Measurements from ENCODE around the gene ZNF581. TPM values are rescaled to one million over a fixed set of nuclear protein-coding genes. Genes with fewer than 3 reads are reported as not detected.

ZNF581 gene
- total RNA-seq, 1 donor from 2014 or later: 29.6 TPM

DNA sequence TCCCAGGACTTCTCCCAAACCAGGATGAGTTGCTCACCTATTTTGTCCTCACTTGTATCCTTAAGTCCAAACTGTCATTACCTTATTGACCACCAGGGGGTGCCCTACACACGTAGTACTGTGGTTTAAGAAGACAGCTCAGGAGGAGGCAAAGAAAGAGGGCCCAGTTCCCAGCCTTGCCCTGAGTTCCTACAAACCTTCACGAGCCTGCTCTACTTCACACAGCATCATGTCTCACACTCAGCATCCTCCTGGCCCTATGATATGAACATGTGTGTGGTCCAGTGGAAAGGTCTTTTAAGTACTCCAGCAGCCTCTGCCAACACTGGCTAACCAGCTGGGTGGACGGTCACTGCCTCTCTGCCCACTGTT, 11.0 kb upstream of the ZNF581 start:
- H3K27me3 Mint-ChIP-seq (ENCODE audit: unreplicated experiment): no peaks in the 10 kb centered on the region
- peak; percentile 93 for DNase-seq (ENCODE audit: extremely low spot score, unreplicated experiment)
- H3K27ac Mint-ChIP-seq (ENCODE audit: unreplicated experiment): peak overlapping the region; percentile 59
- H3K36me3 Mint-ChIP-seq (ENCODE audit: unreplicated experiment): peaks cover 4% of the 10 kb centered on the region
- TF ChIP-seq CTCF (IDR thresholded peaks at IDR 0.05): peak; percentile 83
- no peaks in the 10 kb centered on the region for H3K9me3 Mint-ChIP-seq (ENCODE audit: unreplicated experiment)
- H3K4me3 Mint-ChIP-seq (ENCODE audit: unreplicated experiment): no peak overlapping the region
- H3K4me1 Mint-ChIP-seq (ENCODE audit: unreplicated experiment): peaks cover 32% of the 10 kb centered on the region

DNA sequence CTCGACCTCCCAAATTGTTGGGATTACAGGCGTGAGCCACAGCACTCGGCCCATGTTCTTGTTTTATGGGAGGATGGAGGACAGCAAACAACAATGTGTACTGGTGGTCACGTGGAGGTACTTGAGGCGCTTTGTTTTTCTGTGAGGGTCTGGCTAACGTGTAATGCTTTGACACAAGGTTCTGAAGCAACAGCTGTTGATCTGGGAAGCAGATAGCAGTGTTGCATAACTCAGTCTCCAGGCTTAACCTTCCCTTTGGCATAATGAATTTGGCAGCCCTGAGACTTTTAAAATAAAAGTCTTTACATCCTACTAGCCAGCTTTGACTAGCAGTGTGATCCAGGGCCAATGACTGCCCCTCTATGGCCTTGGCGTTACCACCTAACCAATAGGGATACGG, 9.6 kb upstream of the ZNF581 start:
- Mint-ChIP-seq H3K4me1 (ENCODE audit: unreplicated experiment) (peaks cover 39% of the 10 kb centered on the region), H3K9me3 (ENCODE audit: unreplicated experiment) (no peaks in the 10 kb centered on the region), H3K36me3 (ENCODE audit: unreplicated experiment) (peaks cover 7% of the 10 kb centered on the region), H3K4me3 (ENCODE audit: unreplicated experiment) (peak overlapping the region; percentile 100), H3K27me3 (ENCODE audit: unreplicated experiment) (no peaks in the 10 kb centered on the region), H3K27ac (ENCODE audit: unreplicated experiment) (no peak overlapping the region)
- DNase-seq (ENCODE audit: extremely low spot score, unreplicated experiment): no peak
- no peak for TF ChIP-seq CTCF (IDR thresholded peaks at IDR 0.05)

- no peak for TF ChIP-seq CTCF (IDR thresholded peaks at IDR 0.05)
- Mint-ChIP-seq H3K4me1 (ENCODE audit: unreplicated experiment) (peaks cover 52% of the 10 kb centered on the region), H3K4me3 (ENCODE audit: unreplicated experiment) (peak overlapping the region; percentile 100), H3K9me3 (ENCODE audit: unreplicated experiment) (no peaks in the 10 kb centered on the region), H3K36me3 (ENCODE audit: unreplicated experiment) (peaks cover 10% of the 10 kb centered on the region), H3K27me3 (ENCODE audit: unreplicated experiment) (no peaks in the 10 kb centered on the region), H3K27ac (ENCODE audit: unreplicated experiment) (peak overlapping the region; percentile 99)
- no peak for DNase-seq (ENCODE audit: extremely low spot score, unreplicated experiment)
These were observed 8.1 kb upstream of the ZNF581 start for GRCh38 chr19:55635334-55635717.

- peaks cover 10% of the 10 kb centered on the region for H3K36me3 Mint-ChIP-seq (ENCODE audit: unreplicated experiment)
- no peak for TF ChIP-seq CTCF (IDR thresholded peaks at IDR 0.05)
These were observed 7.5 kb upstream of the ZNF581 start for GRCh38 chr19:55635856-55636440.

GRCh38 chr19:55636723-55637122, 6.7 kb upstream of the ZNF581 start:
- Mint-ChIP-seq H3K9me3 (ENCODE audit: unreplicated experiment) (no peaks in the 10 kb centered on the region), H3K36me3 (ENCODE audit: unreplicated experiment) (peaks cover 10% of the 10 kb centered on the region), H3K4me1 (ENCODE audit: unreplicated experiment) (peaks cover 58% of the 10 kb centered on the region), H3K27me3 (ENCODE audit: unreplicated experiment) (no peaks in the 10 kb centered on the region), H3K27ac (ENCODE audit: unreplicated experiment) (peak overlapping the region; percentile 99), H3K4me3 (ENCODE audit: unreplicated experiment) (peak overlapping the region; percentile 100)
- no peak for TF ChIP-seq CTCF (IDR thresholded peaks at IDR 0.05)
- no peak for DNase-seq (ENCODE audit: extremely low spot score, unreplicated experiment)

More at GRCh38 chr19:55635856-55636440, 7.5 kb upstream of the ZNF581 start:
- no peak for DNase-seq (ENCODE audit: extremely low spot score, unreplicated experiment)
- H3K27ac Mint-ChIP-seq (ENCODE audit: unreplicated experiment): peak overlapping the region; percentile 99
- no peaks in the 10 kb centered on the region for H3K27me3 Mint-ChIP-seq (ENCODE audit: unreplicated experiment)
- H3K4me3 Mint-ChIP-seq (ENCODE audit: unreplicated experiment): peak overlapping the region; percentile 100
- peaks cover 55% of the 10 kb centered on the region for H3K4me1 Mint-ChIP-seq (ENCODE audit: unreplicated experiment)
- no peaks in the 10 kb centered on the region for H3K9me3 Mint-ChIP-seq (ENCODE audit: unreplicated experiment)
